Measurements from ENCODE around the gene CRADD.

DNA sequence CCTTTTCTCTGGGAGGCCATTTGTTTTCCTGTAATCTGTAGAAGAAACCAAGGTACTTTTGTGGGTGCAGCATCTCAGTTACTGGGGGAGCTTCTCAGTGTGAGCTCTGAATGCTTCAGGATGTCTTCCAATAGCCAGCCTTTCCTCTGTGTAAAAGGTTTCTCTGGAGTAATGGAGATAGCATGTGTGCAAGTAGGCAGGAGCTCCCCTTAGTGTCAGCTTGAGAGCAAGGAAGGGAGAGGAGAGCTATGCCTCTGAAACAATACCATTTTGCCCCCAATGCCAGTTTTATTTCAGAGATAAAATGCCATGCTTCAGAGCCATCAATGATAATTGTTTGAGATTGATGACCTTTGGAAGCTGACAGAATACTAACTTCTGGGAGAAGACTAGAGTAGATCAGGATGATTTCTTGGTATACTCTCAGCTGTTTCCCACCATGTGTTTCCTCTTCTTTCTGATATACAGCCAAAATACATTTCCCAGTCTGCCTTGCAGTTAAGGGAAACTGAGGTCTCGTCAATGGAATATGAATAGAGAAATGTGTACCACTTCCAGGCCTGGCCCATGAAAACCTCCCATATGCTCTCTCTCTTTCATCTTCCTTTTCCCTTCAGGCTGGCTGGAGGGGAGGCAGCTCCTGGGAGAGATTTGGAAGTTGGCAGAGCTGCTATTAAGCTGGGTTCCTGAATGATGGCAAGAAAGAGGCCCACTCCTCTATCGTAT, 125.7 kb downstream of the CRADD start:
- no peak for TF ChIP-seq EGR1 (IDR thresholded peaks at IDR 0.05)
- TF ChIP-seq ZBTB7A (IDR thresholded peaks at IDR 0.05; ENCODE audit: low read depth): no peak
- TF ChIP-seq CEBPB (IDR thresholded peaks at IDR 0.05): no peak
- TF ChIP-seq NFIC (IDR thresholded peaks at IDR 0.05): no peak
- TF ChIP-seq, protein P1, sequence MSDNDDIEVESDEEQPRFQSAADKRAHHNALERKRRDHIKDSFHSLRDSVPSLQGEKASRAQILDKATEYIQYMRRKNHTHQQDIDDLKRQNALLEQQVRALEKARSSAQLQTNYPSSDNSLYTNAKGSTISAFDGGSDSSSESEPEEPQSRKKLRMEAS (IDR thresholded peaks at IDR 0.05): no peak
- TF ChIP-seq, protein P2, sequence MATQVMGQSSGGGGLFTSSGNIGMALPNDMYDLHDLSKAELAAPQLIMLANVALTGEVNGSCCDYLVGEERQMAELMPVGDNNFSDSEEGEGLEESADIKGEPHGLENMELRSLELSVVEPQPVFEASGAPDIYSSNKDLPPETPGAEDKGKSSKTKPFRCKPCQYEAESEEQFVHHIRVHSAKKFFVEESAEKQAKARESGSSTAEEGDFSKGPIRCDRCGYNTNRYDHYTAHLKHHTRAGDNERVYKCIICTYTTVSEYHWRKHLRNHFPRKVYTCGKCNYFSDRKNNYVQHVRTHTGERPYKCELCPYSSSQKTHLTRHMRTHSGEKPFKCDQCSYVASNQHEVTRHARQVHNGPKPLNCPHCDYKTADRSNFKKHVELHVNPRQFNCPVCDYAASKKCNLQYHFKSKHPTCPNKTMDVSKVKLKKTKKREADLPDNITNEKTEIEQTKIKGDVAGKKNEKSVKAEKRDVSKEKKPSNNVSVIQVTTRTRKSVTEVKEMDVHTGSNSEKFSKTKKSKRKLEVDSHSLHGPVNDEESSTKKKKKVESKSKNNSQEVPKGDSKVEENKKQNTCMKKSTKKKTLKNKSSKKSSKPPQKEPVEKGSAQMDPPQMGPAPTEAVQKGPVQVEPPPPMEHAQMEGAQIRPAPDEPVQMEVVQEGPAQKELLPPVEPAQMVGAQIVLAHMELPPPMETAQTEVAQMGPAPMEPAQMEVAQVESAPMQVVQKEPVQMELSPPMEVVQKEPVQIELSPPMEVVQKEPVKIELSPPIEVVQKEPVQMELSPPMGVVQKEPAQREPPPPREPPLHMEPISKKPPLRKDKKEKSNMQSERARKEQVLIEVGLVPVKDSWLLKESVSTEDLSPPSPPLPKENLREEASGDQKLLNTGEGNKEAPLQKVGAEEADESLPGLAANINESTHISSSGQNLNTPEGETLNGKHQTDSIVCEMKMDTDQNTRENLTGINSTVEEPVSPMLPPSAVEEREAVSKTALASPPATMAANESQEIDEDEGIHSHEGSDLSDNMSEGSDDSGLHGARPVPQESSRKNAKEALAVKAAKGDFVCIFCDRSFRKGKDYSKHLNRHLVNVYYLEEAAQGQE (IDR thresholded peaks at IDR 0.05; ENCODE audit: low read depth): no peak
- no peak for TF ChIP-seq YY1 (IDR thresholded peaks at IDR 0.05; ENCODE audit: low read depth)
- no peak for TF ChIP-seq TEAD4 (IDR thresholded peaks at IDR 0.05)
- no peak for TF ChIP-seq CREB1 (IDR thresholded peaks at IDR 0.05; ENCODE audit: low read depth)
